Stimulated activated CD8-positive, alpha-beta memory T cell treated with anti-CD3 and anti-CD28 coated beads, Interleukin-15, amount 100 ng/mL, for 4 hours (primary cell): ENCODE measurements around the gene GLRA1.

Experiments used
- DNase-seq, 2 donors: peaks; one replicate each; pipeline ENCODE4 v3.0.0-alpha.2; 2020; ENCODE audit warnings: low read depth in 2 of 2

GLRA1 gene

DNA sequence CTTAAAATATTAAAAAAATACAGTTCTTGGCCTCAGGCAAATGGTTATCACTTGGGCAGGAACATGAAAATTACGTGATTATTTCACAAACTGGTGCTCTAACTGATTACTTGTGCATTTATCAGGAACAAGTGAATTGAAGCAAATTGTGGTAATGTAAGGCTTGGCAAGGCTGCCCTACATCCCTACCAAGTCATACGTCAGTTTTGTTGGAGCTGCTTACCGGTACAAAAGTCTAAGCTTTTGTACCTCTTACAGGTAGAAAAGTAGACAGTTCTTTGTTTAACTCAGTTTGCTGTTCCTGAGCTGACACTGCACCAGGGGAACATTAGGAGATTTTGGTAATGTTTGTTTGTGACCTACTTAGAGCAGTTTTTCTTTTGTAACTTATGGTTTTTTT lies 150.7 kb downstream of the GLRA1 start:
- DNase-seq = no peak

DNA sequence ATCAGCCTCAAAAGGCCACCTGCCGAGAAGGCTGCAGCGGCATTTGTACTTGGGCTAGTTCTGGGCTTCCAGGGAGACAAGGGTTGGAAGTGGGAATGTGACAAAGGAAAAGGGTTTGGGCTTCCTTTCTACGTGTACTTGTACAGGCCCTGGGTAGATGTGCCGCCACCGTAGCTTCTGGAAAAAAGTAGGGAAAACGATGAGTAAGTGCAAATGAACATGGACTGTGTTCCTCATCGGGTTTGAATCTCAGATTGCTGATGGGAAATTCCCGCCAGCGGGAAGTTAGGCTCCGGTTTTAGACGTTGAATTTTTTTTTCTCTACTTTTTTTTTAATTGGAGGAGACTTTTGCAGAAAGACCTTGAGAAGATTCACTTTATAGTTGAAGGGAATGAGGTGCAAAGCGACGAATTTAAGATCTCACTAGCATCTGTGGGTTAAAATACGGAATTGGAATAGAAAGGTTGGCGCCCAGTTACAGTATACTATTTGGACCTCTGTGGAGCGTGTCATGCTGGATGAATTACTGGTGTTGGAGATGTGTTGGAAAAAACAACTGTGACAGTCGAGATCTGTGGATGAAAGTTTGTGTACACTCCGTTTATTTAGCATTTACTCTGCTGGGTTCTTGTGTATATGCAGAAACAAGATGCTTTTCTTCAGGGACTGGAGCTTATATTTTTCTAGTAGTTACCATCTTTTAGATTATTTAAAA lies 151.6 kb downstream of the GLRA1 start:
- DNase-seq = no peak
